PC-3 (cell line): ENCODE measurements around the gene ZNF837. TPM values are rescaled to one million over a fixed set of nuclear protein-coding genes. Genes with fewer than 3 reads are reported as not detected.

ENCODE experiments used
- ATAC-seq: fragments of 200-7000 bp; cut with Tn5 transposase; 2 replicates; pipeline ENCODE4 v1.9.1; 2020; ENCODE audit warnings: mild to moderate bottlenecking, moderate library complexity
- Bru-seq: library from RNA; stranded (reverse); fragments of 400-500 nt; gene quantifications from one replicate; lab custom pipeline; 2021; lab: Mats Ljungman, UMichigan
- BruChase-seq, 2 experiments: library from RNA; stranded (reverse); fragments of 400-500 nt; gene quantifications; one replicate each; lab custom pipeline; 2021; lab: Mats Ljungman, UMichigan
- BruUV-seq: library from RNA; stranded (reverse); fragments of 400-500 nt; replicated peaks from 2 replicates; lab custom pipeline; 2021; lab: Mats Ljungman, UMichigan
- CTCF ChIA-PET: fragments of 300-600 bp; sonication (Branson Sonifier 250); formaldehyde crosslinking; loops from one replicate; lab custom pipeline; 2022; ENCODE audit warnings: antibody characterized with exemption; lab: Charles Lee
- POLR2A ChIA-PET: fragments of 300-600 bp; sonication (Branson Sonifier 250); formaldehyde crosslinking; loops from one replicate; lab custom pipeline; 2022; ENCODE audit warnings: antibody characterized with exemption; ENCODE audit not compliant: unreplicated experiment; lab: Charles Lee
- DNase-seq: peaks from one replicate; pipeline ENCODE4 v3.0.0-alpha.2; 2015
- H2AFZ ChIP-seq: fragments of 300-600 bp; sonication (generic); 2 replicates; pipeline ENCODE4 v1.6.0; 2016; ENCODE audit warnings: antibody characterized with exemption, low read length
- H3F3A ChIP-seq: fragments of 300-600 bp; sonication (generic); one replicate; pipeline ENCODE4 v1.6.0; 2017; ENCODE audit warnings: antibody characterized with exemption, low read length, control low read depth, mild to moderate bottlenecking; ENCODE audit not compliant: unreplicated experiment
- H3K27ac ChIP-seq: fragments of 300-600 bp; sonication (generic); 2 replicates; pipeline ENCODE4 v1.5.1; 2016; ENCODE audit warnings: mild to moderate bottlenecking, low read length
- H3K27me3 ChIP-seq: fragments of 300-600 bp; sonication (generic); 2 replicates; pipeline ENCODE4 v1.6.1; 2016; ENCODE audit warnings: low read length, mixed read lengths
- H3K36me3 ChIP-seq: fragments of 300-600 bp; sonication (generic); 2 replicates; pipeline ENCODE4 v1.6.1; 2016; ENCODE audit warnings: low read depth, mixed run types, low read length, mixed read lengths
- H3K4me1 ChIP-seq: fragments of 300-600 bp; sonication (generic); 2 replicates; pipeline ENCODE4 v1.5.1; 2016; ENCODE audit warnings: low read length; ENCODE audit not compliant: insufficient read depth
- H3K4me2 ChIP-seq: fragments of 300-600 bp; sonication (generic); 2 replicates; pipeline ENCODE4 v1.6.0; 2016; ENCODE audit warnings: low read length
- H3K4me3 ChIP-seq: fragments of 300-600 bp; sonication (generic); 2 replicates; pipeline ENCODE4 v1.5.1; 2016; ENCODE audit warnings: mild to moderate bottlenecking, low read length, mixed read lengths
- H3K79me2 ChIP-seq: fragments of 300-600 bp; sonication (generic); 2 replicates; pipeline ENCODE4 v1.6.1; 2017; ENCODE audit warnings: low read length, mixed read lengths
- H3K9ac ChIP-seq: fragments of 300-600 bp; sonication (generic); 2 replicates; pipeline ENCODE4 v1.6.0; 2016; ENCODE audit warnings: mild to moderate bottlenecking, low read length
- H3K9me2 ChIP-seq: fragments of 300-600 bp; sonication (generic); replicated peaks from 2 replicates; pipeline ENCODE4 v1.6.1; 2016; ENCODE audit warnings: mixed run types, low read length, mixed read lengths
- H3K9me3 ChIP-seq: fragments of 300-600 bp; sonication (generic); 2 replicates; pipeline ENCODE4 v1.6.1; 2016; ENCODE audit warnings: low read length, mixed read lengths
- H4K20me1 ChIP-seq: fragments of 300-600 bp; sonication (generic); 2 replicates; pipeline ENCODE4 v1.6.1; 2016; ENCODE audit warnings: low read length, mixed read lengths
- EZH2 ChIP-seq: fragments of 300-600 bp; sonication (generic); IDR thresholded peaks from one replicate; pipeline ENCODE4 v1.6.1; 2017; ENCODE audit warnings: antibody characterized with exemption, mild to moderate bottlenecking, low read length; ENCODE audit not compliant: unreplicated experiment
- EZH2phosphoT487 ChIP-seq: fragments of 300-600 bp; sonication (generic); IDR thresholded peaks from 2 replicates; pipeline ENCODE4 v1.6.1; 2018; ENCODE audit warnings: mild to moderate bottlenecking, antibody characterized with exemption, low read length, borderline replicate concordance
- intact Hi-C: fragments of 100-400 bp; cut with micrococcal nuclease; formaldehyde crosslinking; loops from 2 replicates; pipeline ENCODE4 v1.9.0; 2023
- long read RNA-seq: library from polyadenylated mRNA; unstranded; transcript quantifications from one replicate; pipeline ENCODE4 v2.0.0, GENCODE V29; 2021; ENCODE audit not compliant: unreplicated experiment
- total RNA-seq: library from RNA; depleted of rRNA; stranded (reverse); fragments of >200 nt; gene quantifications from 2 replicates; pipeline ENCODE4 v1.2.3, GENCODE V29; 2014; rRNA removed
- TF ChIP-seq, protein P1 (sequence below): fragments of 300-600 bp; sonication (generic); conservative IDR thresholded peaks from 2 replicates; pipeline ENCODE4 v1.5.1; 2017; ENCODE audit warnings: antibody characterized with exemption, low read depth, mild to moderate bottlenecking, low read length

ZNF837 gene
- total RNA-seq = 9.5 and 12.6 TPM in 2 replicates
- percentile 49 among the genes with signal in this experiment for Bru-seq, nascent RNA
- percentile 43 among the genes with signal in this experiment for BruChase-seq, experiment 1, labeled RNA remaining after a 6-hour chase
- BruChase-seq, experiment 2, labeled RNA remaining after a 2-hour chase = percentile 48 among the genes with signal in this experiment
- long read RNA-seq, transcript ZNF837-202 (3 exons, 1,969 nt) = major isoform, 5 of 14 reads
- long read RNA-seq, partial matches to known transcripts = 0 of 14 reads
- long read RNA-seq, other reads (novel, unspliced or antisense) = 8 of 14 reads

GRCh38 chr19:58380662-58381459 lies at the start of gene ZNF837:
Gene ZNF837, minus strand, starts transcription at chr19:58381030. Its CDS starts 11,698 bp downstream, at chr19:58369332.
- Histone ChIP-seq H3F3A (no peaks in the 10 kb centered on the region), H3K27ac (peak within 1 kb of the TSS; percentile 73), H3K4me1 (peaks cover 19% of the 10 kb centered on the region), H3K4me2 (peak within 1 kb of the TSS; percentile 92), H3K79me2 (peaks cover 21% of the 10 kb centered on the region), H3K27me3 (no peaks in the 10 kb centered on the region), H3K36me3 (no peaks in the 10 kb centered on the region), H3K9me2 (no peaks in the 10 kb centered on the region), H3K9ac (peak within 1 kb of the TSS; percentile 90), H4K20me1 (no peaks in the 10 kb centered on the region), H3K9me3 (no peaks in the 10 kb centered on the region), H2AFZ (peak within 1 kb of the TSS; percentile 71), H3K4me3 (peak within 1 kb of the TSS; percentile 79)
- ATAC-seq = peak; percentile 91
- DNase-seq = peak; percentile 100
- CTCF ChIA-PET = interaction anchor here (1.1 kb wide), 1 partner anchor 139 kb away, joined by 9 read pairs; the partner anchor contains the start of gene ZBTB45
- intact Hi-C loops = loop anchor here (1.0 to 2.0 kb wide), 4 partner anchors 19 to 76 kb away; partner anchors contain the start of genes ERVK3-1, ZNF324B and ZNF497
- POLR2A ChIA-PET = interaction anchor here (0.7 kb wide), 1 partner anchor 21 kb away, joined by 6 read pairs; no protein-coding TSS in a partner anchor
- no peak for TF ChIP-seq EZH2
- TF ChIP-seq, protein P1, sequence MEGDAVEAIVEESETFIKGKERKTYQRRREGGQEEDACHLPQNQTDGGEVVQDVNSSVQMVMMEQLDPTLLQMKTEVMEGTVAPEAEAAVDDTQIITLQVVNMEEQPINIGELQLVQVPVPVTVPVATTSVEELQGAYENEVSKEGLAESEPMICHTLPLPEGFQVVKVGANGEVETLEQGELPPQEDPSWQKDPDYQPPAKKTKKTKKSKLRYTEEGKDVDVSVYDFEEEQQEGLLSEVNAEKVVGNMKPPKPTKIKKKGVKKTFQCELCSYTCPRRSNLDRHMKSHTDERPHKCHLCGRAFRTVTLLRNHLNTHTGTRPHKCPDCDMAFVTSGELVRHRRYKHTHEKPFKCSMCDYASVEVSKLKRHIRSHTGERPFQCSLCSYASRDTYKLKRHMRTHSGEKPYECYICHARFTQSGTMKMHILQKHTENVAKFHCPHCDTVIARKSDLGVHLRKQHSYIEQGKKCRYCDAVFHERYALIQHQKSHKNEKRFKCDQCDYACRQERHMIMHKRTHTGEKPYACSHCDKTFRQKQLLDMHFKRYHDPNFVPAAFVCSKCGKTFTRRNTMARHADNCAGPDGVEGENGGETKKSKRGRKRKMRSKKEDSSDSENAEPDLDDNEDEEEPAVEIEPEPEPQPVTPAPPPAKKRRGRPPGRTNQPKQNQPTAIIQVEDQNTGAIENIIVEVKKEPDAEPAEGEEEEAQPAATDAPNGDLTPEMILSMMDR = no peak
- TF ChIP-seq EZH2phosphoT487 = no peak
- BruUV-seq = no TSS peak

- H3K79me2 ChIP-seq = no peaks in the 10 kb centered on the region
- ChIA-PET POLR2A (no interaction called here), CTCF (no interaction called here)
- ATAC-seq (no peak), DNase-seq (no peak)
- no peaks in the 10 kb centered on the region for H3F3A ChIP-seq
- no peaks in the 10 kb centered on the region for H3K4me1 ChIP-seq
- no peaks in the 10 kb centered on the region for H3K9me2 ChIP-seq
- H3K4me2 ChIP-seq = no peak overlapping the region
- no peak overlapping the region for H3K27ac ChIP-seq
- peaks cover 19% of the 10 kb centered on the region for H3K9me3 ChIP-seq
- no peak for TF ChIP-seq EZH2
- no peak for TF ChIP-seq EZH2phosphoT487
- TF ChIP-seq, protein P1 = no peak
- intact Hi-C loops = no loop called here
- no TSS peak for BruUV-seq
- no peaks in the 10 kb centered on the region for H3K27me3 ChIP-seq
- no peak overlapping the region for H3K9ac ChIP-seq
- no peaks in the 10 kb centered on the region for H4K20me1 ChIP-seq
- no peak overlapping the region for H3K4me3 ChIP-seq
- H2AFZ ChIP-seq = no peak overlapping the region
- H3K36me3 ChIP-seq = peaks cover 28% of the 10 kb centered on the region
Observed at GRCh38 chr19:58429745-58430144, 48.9 kb upstream of the ZNF837 start.
